Measurements from ENCODE around the gene TAF1A.

Gene TAF1A

GRCh38 chr1:222600281-222600680, 10.5 kb upstream of the TAF1A start:
- in situ Hi-C loops (cut with HindIII; ENCODE audit: low sequenced_read_pairs): no loop called here

DNA sequence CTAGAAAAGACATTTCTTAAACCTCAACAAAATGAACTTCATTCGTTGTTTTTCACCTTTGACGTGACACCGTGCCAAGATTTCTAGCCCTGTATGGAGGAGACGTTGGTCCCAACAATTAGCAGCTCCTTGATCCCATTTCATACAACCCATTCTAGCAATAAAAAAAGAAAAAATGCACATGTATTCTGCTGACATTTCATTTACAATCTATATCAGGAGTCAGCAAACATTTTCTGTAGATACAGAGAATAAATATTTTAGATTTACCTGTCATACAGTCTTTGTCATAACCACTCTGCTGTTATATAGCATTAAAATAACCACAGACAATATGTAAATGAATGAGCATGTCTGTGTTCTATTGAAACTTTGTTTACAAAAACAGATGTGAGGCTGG, 7.0 kb upstream of the TAF1A start:
- in situ Hi-C loops (cut with HindIII; ENCODE audit: low sequenced_read_pairs): no loop called here

- in situ Hi-C loops (cut with HindIII; ENCODE audit: low sequenced_read_pairs): no loop called here
These were observed 5.1 kb upstream of the TAF1A start for GRCh38 chr1:222594789-222595188.

DNA sequence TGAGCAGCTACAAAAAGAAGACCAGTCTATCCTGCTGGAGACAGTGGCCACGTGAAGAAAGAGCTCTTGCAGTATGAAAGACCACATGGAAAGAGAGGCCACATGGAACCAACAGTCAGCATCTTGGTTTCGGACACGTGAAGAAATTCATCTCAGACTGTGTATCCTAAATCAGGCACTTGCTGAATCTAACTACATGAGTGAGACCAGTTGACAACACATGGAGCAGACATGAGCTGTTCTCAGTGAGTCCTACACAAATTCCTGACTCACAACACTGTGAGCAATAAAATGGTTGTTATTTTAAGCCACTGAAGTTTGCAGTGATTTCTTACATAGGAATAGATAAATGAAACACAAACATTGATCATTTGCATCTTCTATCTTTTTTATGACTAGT, 2.4 kb upstream of the TAF1A start:
- in situ Hi-C loops (cut with HindIII; ENCODE audit: low sequenced_read_pairs): no loop called here

- in situ Hi-C loops (cut with HindIII; ENCODE audit: low sequenced_read_pairs): no loop called here
These were observed 1.6 kb downstream of the TAF1A start for GRCh38 chr1:222588135-222588534.

GRCh38 chr1:222586842-222587241, 2.9 kb downstream of the TAF1A start:
- in situ Hi-C loops (cut with HindIII; ENCODE audit: low sequenced_read_pairs): no loop called here

DNA sequence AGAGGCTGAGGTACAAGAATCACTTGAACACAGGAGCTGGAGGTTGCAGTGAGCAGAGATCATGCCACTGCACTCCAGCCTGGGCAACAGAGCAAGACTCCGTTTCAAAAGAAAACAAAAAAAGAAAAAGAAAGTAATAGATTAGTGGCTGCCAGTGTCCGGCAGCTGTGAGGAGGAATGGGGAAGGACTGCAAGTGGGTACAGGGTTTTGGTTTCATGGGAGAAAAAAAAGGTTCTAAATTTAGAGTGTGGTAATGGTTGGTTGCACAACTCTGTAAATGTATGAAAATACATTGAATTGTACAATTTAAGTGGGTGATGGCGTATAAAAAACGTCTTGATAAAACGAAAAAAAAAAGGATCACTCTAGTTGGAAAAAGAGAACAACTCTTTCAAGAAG, 6.7 kb downstream of the TAF1A start:
- in situ Hi-C loops (cut with HindIII; ENCODE audit: low sequenced_read_pairs): no loop called here

DNA sequence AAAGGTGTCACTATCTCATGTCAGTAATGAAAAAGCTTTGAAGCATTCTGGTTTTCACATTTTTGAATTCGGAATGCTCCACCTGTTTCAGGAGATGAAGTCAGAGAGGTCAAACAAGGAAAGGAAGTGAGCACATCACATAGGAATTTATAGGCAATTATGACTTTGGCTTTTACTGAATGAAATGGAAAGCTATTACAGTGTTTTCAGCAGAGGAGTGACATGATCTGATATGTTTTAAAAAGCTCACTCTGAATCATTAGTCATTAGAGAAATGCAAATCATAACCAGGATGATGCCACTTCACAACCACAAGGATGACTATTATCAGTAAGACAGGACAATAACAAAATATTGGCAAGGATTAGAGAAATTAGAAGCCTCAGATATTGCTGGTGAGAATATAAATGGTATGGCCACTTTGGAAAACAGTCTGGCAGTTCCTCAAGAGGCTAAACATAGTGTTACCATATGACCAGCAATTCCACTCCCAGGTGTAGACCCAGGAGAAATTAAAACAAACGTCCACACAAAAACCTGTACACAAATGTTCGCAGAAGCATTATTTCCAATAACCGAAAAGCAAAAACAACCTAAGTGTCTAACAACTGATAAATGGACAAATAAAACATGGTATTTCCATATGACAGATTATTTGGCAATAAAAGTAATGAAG, 7.5 kb downstream of the TAF1A start:
- in situ Hi-C loops (cut with HindIII; ENCODE audit: low sequenced_read_pairs): no loop called here

DNA sequence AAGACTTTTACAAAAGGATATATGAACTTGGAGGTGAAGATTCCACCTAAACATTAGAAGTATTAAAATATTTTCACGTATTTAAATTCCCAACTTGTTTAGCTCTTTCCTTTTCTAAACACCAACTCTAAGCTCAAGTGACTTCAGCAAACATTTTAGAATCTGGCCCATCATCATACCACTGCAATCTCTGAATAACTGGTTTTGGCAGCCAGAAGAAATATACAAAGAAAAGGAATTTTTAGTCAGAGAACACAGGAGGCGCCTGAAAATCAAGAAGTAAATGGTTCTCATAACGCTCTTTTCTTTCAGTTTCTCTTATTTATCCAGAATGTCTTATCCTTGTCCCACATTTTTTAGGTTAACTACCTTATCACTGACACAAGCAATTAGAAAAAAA, 10.4 kb downstream of the TAF1A start:
- in situ Hi-C loops (cut with HindIII; ENCODE audit: low sequenced_read_pairs): no loop called here

GRCh38 chr1:222570837-222571236, 18.9 kb downstream of the TAF1A start:
- in situ Hi-C loops (cut with HindIII; ENCODE audit: low sequenced_read_pairs): no loop called here

DNA sequence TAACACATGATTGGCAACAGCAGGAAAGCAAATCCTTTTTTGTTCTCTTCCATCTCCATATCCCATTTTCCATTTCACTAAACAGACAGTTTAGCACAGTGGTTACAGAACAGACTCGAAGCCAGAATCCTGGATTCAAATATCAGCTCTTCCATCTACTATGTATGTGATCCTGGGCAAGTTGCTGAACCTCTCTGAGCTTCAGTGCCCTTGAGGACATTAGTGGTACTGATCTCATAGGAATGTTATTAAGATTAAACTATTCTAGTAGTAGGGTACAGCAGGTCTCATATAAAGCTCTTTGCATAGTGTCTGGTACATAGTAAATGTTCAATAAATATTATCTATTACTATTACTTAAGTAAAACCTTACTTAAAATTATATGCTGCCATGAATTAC, 28.1 kb downstream of the TAF1A start:
- in situ Hi-C loops (cut with HindIII; ENCODE audit: low sequenced_read_pairs): no loop called here

GRCh38 chr1:222557574-222557973, 32.2 kb downstream of the TAF1A start:
- in situ Hi-C loops (cut with HindIII; ENCODE audit: low sequenced_read_pairs): no loop called here

- in situ Hi-C loops (cut with HindIII; ENCODE audit: low sequenced_read_pairs): no loop called here
These were observed 32.6 kb downstream of the TAF1A start for GRCh38 chr1:222557148-222557547.

GRCh38 chr1:222555992-222556615, 33.6 kb downstream of the TAF1A start:
- in situ Hi-C loops (cut with HindIII; ENCODE audit: low sequenced_read_pairs): no loop called here

DNA sequence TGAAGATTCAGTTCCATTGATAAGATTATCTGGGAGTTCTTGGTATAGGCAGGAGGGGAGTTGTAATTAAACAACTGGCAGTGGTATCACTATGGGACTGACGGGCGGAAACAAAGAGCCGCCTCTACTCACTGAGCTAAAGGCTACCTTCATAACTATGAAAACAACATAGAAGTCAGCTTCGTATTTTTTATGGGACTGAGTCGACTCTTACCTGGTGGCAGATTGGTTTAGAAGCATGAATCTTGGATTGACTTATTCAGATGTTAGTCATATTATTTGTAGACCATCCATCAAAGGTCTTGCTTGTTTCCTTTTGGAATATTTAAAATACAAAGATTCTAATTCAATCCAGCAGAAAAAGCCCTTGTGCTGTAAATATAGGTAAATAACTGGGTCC, 35.6 kb downstream of the TAF1A start:
- in situ Hi-C loops (cut with HindIII; ENCODE audit: low sequenced_read_pairs): no loop called here

GRCh38 chr1:222552882-222553281, 36.9 kb downstream of the TAF1A start:
- in situ Hi-C loops (cut with HindIII; ENCODE audit: low sequenced_read_pairs): no loop called here

- in situ Hi-C loops (cut with HindIII; ENCODE audit: low sequenced_read_pairs): no loop called here
These were observed 41.6 kb downstream of the TAF1A start, which contains the start of gene HHIPL2 for GRCh38 chr1:222547944-222548671. TSS of gene HHIPL2 (minus strand) at chr1:222548104. CDS start at chr1:222548044, 60 bp downstream.

GRCh38 chr1:222547260-222547614, 42.5 kb downstream of the TAF1A start:
- in situ Hi-C loops (cut with HindIII; ENCODE audit: low sequenced_read_pairs): no loop called here

- in situ Hi-C loops (cut with HindIII; ENCODE audit: low sequenced_read_pairs): no loop called here
These were observed 43.0 kb downstream of the TAF1A start for GRCh38 chr1:222546548-222547259.

DNA sequence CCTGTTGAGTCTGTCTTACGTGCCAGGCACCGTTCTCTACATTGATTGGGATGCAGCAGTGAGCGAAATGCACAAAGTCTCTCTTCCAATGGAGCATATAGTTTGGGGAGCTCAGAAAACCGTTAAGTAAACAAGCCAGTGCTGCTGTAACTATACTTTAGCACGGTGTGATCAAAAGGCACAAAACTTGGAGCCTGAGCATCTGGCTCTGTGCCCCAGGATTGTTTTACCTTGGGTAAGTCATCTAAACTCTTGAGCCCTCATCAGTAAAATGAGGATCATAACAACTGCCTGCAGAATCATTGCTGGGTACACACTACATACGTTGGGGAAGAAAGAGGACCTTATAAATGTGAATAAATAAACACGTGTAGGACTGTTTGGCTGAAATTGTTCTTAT, 43.6 kb downstream of the TAF1A start:
- in situ Hi-C loops (cut with HindIII; ENCODE audit: low sequenced_read_pairs): no loop called here

- in situ Hi-C loops (cut with HindIII; ENCODE audit: low sequenced_read_pairs): no loop called here
These were observed 45.9 kb downstream of the TAF1A start for GRCh38 chr1:222543817-222544216.

GRCh38 chr1:222540598-222540995, 49.1 kb downstream of the TAF1A start:
- in situ Hi-C loops (cut with HindIII; ENCODE audit: low sequenced_read_pairs): no loop called here
